Measurements from ENCODE around the gene ADAT1.

ADAT1 gene

GRCh38 chr16:75575958-75576357 lies 47.1 kb downstream of the ADAT1 start:
- no peak for DNase-seq (ENCODE audit: extremely low read depth, low read depth)
- no peak for TF ChIP-seq CTCF (IDR thresholded peaks at IDR 0.05; ENCODE audit: low read depth, low read length)

GRCh38 chr16:75573955-75574354 lies 49.1 kb downstream of the ADAT1 start:
- no peak for TF ChIP-seq CTCF (IDR thresholded peaks at IDR 0.05; ENCODE audit: low read depth, low read length)
- no peak for DNase-seq (ENCODE audit: extremely low read depth, low read depth)

GRCh38 chr16:75572864-75573542 lies 50.1 kb downstream of the ADAT1 start:
- no peak for DNase-seq (ENCODE audit: extremely low read depth, low read depth)
- no peak for TF ChIP-seq CTCF (IDR thresholded peaks at IDR 0.05; ENCODE audit: low read depth, low read length)

GRCh38 chr16:75570396-75571065 lies 52.5 kb downstream of the ADAT1 start:
- no peak for TF ChIP-seq CTCF (IDR thresholded peaks at IDR 0.05; ENCODE audit: low read depth, low read length)
- DNase-seq (ENCODE audit: extremely low read depth, low read depth) = no peak

- no peak for TF ChIP-seq CTCF (IDR thresholded peaks at IDR 0.05; ENCODE audit: low read depth, low read length)
- DNase-seq (ENCODE audit: extremely low read depth, low read depth) = no peak
Observed at GRCh38 chr16:75567911-75568310, 55.2 kb downstream of the ADAT1 start.

GRCh38 chr16:75566758-75567255 lies 56.3 kb downstream of the ADAT1 start:
- no peak for DNase-seq (ENCODE audit: extremely low read depth, low read depth)
- no peak for TF ChIP-seq CTCF (IDR thresholded peaks at IDR 0.05; ENCODE audit: low read depth, low read length)

- no peak for DNase-seq (ENCODE audit: extremely low read depth, low read depth)
- TF ChIP-seq CTCF (IDR thresholded peaks at IDR 0.05; ENCODE audit: low read depth, low read length) = no peak
Observed at GRCh38 chr16:75566040-75566757, 56.9 kb downstream of the ADAT1 start, which contains the start of gene GABARAPL2. TSS of gene GABARAPL2 (plus strand) at chr16:75566379. CDS start at chr16:75566487, 108 bp downstream.

Data from AG09319 (cell line).